GM18508 (cell line): ENCODE measurements around the gene OR5M3.

Experiments used
- ATAC-seq: cut with Tn5 transposase; IDR thresholded peaks from one replicate; pipeline ENCODE4 v1.9.1; 2021; ENCODE audit warnings: moderate number of reproducible peaks; ENCODE audit not compliant: insufficient read depth, unreplicated experiment

Gene OR5M3

GRCh38 chr11:56473252-56473651, at the start of gene OR5M3:
Gene OR5M3, minus strand, starts transcription at chr11:56473352. Its CDS starts 2,855 bp downstream, at chr11:56470497.
- no peak for ATAC-seq

- ATAC-seq: no peak
These were observed 48.9 kb upstream of the OR5M3 start for GRCh38 chr11:56522008-56522407.

- no peak for ATAC-seq
These were observed 40.1 kb upstream of the OR5M3 start for GRCh38 chr11:56513280-56513679.

- ATAC-seq: no peak
These were observed 36.3 kb upstream of the OR5M3 start for GRCh38 chr11:56509439-56509838.

- no peak for ATAC-seq
These were observed 23.9 kb upstream of the OR5M3 start for GRCh38 chr11:56497010-56497409.

- no peak for ATAC-seq
These were observed 22.0 kb upstream of the OR5M3 start for GRCh38 chr11:56495117-56495516.

GRCh38 chr11:56491270-56491669, 18.1 kb upstream of the OR5M3 start, which contains the start of gene OR5M8:
Gene OR5M8, minus strand, starts transcription at chr11:56491370. Its CDS starts 0 bp downstream, at chr11:56491370.
- no peak for ATAC-seq

GRCh38 chr11:56486801-56487200, 13.6 kb upstream of the OR5M3 start:
- no peak for ATAC-seq

- ATAC-seq: no peak
These were observed 1.6 kb upstream of the OR5M3 start for GRCh38 chr11:56474729-56475235.

GRCh38 chr11:56457076-56457475, 16.1 kb downstream of the OR5M3 start:
- no peak for ATAC-seq

GRCh38 chr11:56453521-56453920, 19.6 kb downstream of the OR5M3 start:
- no peak for ATAC-seq
